ENCODE results near the gene BRSK2. TPM values are rescaled to one million over a fixed set of nuclear protein-coding genes. Genes with fewer than 3 reads are reported as not detected.

BRSK2 gene
- total and polyA plus RNA-seq, 7 donors = 0.19 to 0.78 (median 0.32) TPM

GRCh38 chr11:1438967-1439330 is 49.2 kb downstream of the BRSK2 start:
- TF ChIP-seq CTCF (IDR thresholded peaks at IDR 0.05) = no peak
- Histone ChIP-seq H3K4me1 (no peaks in the 10 kb centered on the region), H3K36me3 (ENCODE audit: insufficient read depth in 1 of 2, low read depth in 1 of 2) (no peaks in the 10 kb centered on the region), H3K4me3 (no peak overlapping the region), H3K27me3 (ENCODE audit: insufficient read depth in 3 of 3, low read length in 2 of 3) (peaks cover 0 to 15% (median 0%) of the 10 kb centered on the region in 3 donors), H3K9me3 (no peaks in the 10 kb centered on the region), H3K27ac (no peak overlapping the region)
- DNase-seq = no peak
- intact Hi-C loops (cut with DNase I) = no loop called here
- 59 to 65% (median 62%) methylated on average over 11 of the region's 11 CpGs for WGBS, 3 donors
- no peak for ATAC-seq

- DNase-seq = no peak
- intact Hi-C loops (cut with DNase I) = no loop called here
- Histone ChIP-seq H3K4me3 (no peak overlapping the region), H3K9me3 (no peaks in the 10 kb centered on the region), H3K4me1 (no peaks in the 10 kb centered on the region), H3K27me3 (ENCODE audit: insufficient read depth in 3 of 3, low read length in 2 of 3) (peaks cover 0 to 15% (median 0%) of the 10 kb centered on the region in 3 donors), H3K36me3 (ENCODE audit: insufficient read depth in 1 of 2, low read depth in 1 of 2) (no peaks in the 10 kb centered on the region), H3K27ac (no peak overlapping the region)
- no peak for TF ChIP-seq CTCF (IDR thresholded peaks at IDR 0.05)
- 59 to 73% (median 63%) methylated on average over 6 to 11 of the region's 11 CpGs for WGBS, 3 donors
- ATAC-seq = peak in 1 of 4 donors; percentile 18
These were observed 49.6 kb downstream of the BRSK2 start for GRCh38 chr11:1439341-1439740.

- WGBS, 3 donors = 54 to 69% (median 57%) methylated on average over 9 to 11 of the region's 11 CpGs
- no peak for TF ChIP-seq CTCF (IDR thresholded peaks at IDR 0.05)
- Histone ChIP-seq H3K4me3 (no peak overlapping the region), H3K27ac (no peak overlapping the region), H3K27me3 (ENCODE audit: insufficient read depth in 3 of 3, low read length in 2 of 3) (peaks cover 0 to 15% (median 0%) of the 10 kb centered on the region in 3 donors), H3K36me3 (ENCODE audit: insufficient read depth in 1 of 2, low read depth in 1 of 2) (no peaks in the 10 kb centered on the region), H3K4me1 (no peaks in the 10 kb centered on the region), H3K9me3 (no peaks in the 10 kb centered on the region)
- intact Hi-C loops (cut with DNase I) = no loop called here
- ATAC-seq (no peak), DNase-seq (no peak)
These were observed 50.3 kb downstream of the BRSK2 start for GRCh38 chr11:1440066-1440465.

GRCh38 chr11:1440496-1440895 is 50.8 kb downstream of the BRSK2 start:
- WGBS, 3 donors = 78 to 81% (median 79%) methylated on average over 12 of the region's 12 CpGs
- Histone ChIP-seq H3K27me3 (ENCODE audit: insufficient read depth in 3 of 3, low read length in 2 of 3) (peaks cover 0 to 15% (median 0%) of the 10 kb centered on the region in 3 donors), H3K4me1 (no peaks in the 10 kb centered on the region)

More at GRCh38 chr11:1440496-1440895, 50.8 kb downstream of the BRSK2 start:
- Histone ChIP-seq H3K9me3 (no peaks in the 10 kb centered on the region), H3K27ac (no peak overlapping the region), H3K36me3 (ENCODE audit: insufficient read depth in 1 of 2, low read depth in 1 of 2) (no peaks in the 10 kb centered on the region), H3K4me3 (no peak overlapping the region)
- DNase-seq = no peak
- TF ChIP-seq CTCF (IDR thresholded peaks at IDR 0.05) = no peak
- intact Hi-C loops (cut with DNase I) = no loop called here
- ATAC-seq = no peak
